AG10803 (cell line): ENCODE measurements around the gene SNAPC5.
A peak's percentile ranks its signal among the peaks of the same experiment; 100 is the strongest.
"Not testable (repeated sequence)": the region's sequence is repeated elsewhere in the genome, so short reads cannot be mapped to it uniquely, and the experiment has no call there.

Source experiments
- DNase-seq: peaks from one replicate; pipeline ENCODE4 v3.0.0; 2010; ENCODE audit warnings: low read depth
- H3K4me3 ChIP-seq: 2 replicates; pipeline ENCODE4 v1.5.1; 2011; ENCODE audit warnings: mild to moderate bottlenecking, low read length, control low read depth
- TF ChIP-seq, protein P1 (sequence below): conservative IDR thresholded peaks from 2 replicates; pipeline ENCODE4 v1.5.1; 2011; ENCODE audit warnings: mild to moderate bottlenecking, low read length, control low read depth, inconsistent platforms

Gene SNAPC5

DNA sequence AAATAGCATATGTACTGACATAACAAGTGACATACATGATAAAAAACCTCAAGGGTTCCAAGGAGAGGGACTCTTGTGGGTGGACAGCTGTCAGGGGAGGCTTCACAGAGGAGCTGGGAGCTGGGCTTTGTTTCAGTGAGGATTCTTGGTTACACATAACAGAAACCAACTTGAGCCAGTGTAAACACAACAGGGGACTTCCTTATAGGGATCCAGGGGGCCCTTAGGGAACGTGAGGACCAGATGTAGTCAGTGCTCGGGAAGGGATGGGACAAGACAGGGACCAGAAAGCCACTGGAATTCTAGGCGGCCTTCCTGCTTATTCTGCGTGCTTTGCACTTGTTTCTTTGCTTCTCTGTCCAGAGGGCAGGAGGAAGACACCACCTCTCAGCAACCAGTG lies 34.9 kb downstream of the SNAPC5 start:
- TF ChIP-seq, protein P1, sequence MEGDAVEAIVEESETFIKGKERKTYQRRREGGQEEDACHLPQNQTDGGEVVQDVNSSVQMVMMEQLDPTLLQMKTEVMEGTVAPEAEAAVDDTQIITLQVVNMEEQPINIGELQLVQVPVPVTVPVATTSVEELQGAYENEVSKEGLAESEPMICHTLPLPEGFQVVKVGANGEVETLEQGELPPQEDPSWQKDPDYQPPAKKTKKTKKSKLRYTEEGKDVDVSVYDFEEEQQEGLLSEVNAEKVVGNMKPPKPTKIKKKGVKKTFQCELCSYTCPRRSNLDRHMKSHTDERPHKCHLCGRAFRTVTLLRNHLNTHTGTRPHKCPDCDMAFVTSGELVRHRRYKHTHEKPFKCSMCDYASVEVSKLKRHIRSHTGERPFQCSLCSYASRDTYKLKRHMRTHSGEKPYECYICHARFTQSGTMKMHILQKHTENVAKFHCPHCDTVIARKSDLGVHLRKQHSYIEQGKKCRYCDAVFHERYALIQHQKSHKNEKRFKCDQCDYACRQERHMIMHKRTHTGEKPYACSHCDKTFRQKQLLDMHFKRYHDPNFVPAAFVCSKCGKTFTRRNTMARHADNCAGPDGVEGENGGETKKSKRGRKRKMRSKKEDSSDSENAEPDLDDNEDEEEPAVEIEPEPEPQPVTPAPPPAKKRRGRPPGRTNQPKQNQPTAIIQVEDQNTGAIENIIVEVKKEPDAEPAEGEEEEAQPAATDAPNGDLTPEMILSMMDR = no peak
- no peak for DNase-seq
- H3K4me3 ChIP-seq = no peak overlapping the region

DNA sequence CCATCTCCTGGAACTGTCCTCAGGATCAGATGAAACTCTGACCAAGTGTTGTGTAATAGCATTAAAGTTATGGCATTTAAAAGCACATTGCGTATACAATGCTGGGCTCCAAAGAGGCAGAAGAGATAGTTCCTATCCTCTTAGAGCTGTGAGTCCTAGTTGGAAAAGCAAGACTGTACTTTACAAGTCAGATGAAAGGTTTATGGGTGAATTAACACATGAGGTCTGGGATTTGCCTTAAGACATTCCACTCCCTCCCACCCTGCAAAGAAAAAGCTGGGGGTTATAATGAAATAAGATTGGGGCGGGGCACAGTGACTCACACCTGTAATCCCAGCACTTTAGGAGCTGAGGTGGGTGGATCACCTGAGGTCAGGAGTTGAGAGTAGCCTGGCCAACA lies 35.6 kb downstream of the SNAPC5 start:
- TF ChIP-seq, protein P1 = no peak
- no peak overlapping the region for H3K4me3 ChIP-seq
- DNase-seq = no peak

DNA sequence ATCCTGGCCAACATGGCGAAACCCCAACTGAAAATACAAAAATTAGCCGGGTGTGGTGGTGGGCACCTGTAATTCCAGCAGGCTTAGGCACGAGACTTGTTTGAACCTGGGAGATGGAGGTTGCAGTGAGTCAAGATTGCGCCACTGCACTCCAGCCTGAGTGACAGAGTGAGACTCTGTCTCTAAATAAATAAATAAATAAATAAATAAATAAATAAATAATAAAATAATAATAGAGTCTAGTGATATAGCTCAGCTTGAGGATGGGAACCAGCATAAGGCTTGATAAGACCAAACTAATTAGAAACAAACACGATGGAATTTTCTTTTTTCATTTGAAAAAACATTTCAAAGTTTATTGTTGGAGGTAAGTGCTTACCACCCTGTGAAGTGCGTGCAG lies 36.3 kb downstream of the SNAPC5 start:
- not testable (repeated sequence) for H3K4me3 ChIP-seq, DNase-seq

DNA sequence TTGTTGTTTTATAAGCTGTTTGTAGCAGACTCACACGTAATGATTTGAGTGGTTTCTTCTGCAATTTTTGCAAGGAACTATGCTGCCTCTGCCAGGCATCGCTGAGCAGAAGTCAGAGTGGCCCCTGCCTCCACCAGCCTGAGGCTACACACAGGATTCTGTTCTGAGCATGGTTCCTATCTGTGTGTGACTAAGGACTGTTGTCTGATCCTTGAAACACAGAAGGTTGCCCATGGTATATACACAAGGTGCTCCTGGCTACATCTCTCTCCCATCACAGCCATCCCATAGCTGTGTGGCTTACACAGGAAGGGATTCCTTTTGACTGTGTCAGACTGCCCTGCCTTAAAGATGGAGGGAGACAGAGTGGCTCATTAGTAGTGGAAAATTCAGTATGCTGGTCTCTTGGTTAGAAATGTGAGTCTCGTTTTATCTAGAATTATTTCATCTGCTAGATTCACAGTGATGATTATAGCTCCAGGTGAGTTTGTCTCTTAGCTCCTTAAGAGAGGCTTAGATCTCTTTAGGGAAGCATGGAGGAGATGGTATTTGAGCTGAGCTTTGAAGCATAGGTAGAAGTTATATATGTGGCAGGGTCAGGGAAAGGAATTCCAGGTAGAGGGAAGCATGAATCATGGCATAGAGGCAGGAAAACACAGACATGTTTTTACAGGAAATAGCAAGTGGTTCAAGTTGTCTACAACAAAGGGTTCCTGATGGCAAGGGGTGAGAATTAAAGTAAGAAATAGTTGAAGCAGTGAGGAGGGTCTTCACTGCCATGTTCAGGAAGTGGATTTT lies 37.5 kb downstream of the SNAPC5 start:
- peak; percentile 44 for DNase-seq
- no peak overlapping the region for H3K4me3 ChIP-seq
- TF ChIP-seq, protein P1 = no peak

DNA sequence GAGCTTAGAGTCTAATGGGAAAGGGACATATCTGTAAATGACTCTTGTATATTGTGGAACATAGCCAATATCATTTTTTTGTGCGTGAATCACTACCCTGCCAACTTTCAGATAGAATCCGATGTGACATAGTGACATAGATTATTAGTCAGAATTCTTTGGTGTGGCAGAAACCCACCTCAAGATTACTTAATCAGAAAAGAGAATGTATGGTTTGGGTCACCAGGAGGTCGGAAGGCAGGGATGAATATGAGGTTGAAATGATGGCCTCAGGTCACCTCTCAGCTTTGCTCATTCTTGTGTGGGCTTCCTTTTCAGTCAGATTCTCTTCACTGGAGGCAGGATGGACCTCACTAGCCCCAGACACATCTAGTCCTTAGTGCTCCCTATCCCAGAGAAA lies 41.4 kb downstream of the SNAPC5 start:
- no peak overlapping the region for H3K4me3 ChIP-seq
- TF ChIP-seq, protein P1 = no peak
- no peak for DNase-seq

DNA sequence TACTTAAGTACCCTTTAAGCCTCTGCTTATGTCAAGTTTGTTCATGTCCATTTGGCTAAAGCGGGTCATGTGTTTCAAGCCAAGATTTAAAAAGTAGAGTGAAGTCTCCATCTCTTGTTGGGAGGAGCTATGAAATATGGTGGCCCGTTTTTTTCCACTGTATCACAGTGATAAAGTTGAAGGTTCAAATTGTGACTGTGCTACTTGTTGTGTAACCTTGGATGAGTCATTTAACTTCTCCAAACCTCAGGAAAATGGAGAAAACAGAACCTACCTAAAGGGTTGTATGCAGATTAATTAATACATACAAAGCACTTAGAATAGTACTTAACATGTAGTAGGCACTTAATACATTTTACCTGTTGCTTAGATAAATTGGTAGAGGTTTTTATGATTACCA lies 43.4 kb downstream of the SNAPC5 start:
- no peak overlapping the region for H3K4me3 ChIP-seq
- TF ChIP-seq, protein P1 = no peak
- DNase-seq = no peak

DNA sequence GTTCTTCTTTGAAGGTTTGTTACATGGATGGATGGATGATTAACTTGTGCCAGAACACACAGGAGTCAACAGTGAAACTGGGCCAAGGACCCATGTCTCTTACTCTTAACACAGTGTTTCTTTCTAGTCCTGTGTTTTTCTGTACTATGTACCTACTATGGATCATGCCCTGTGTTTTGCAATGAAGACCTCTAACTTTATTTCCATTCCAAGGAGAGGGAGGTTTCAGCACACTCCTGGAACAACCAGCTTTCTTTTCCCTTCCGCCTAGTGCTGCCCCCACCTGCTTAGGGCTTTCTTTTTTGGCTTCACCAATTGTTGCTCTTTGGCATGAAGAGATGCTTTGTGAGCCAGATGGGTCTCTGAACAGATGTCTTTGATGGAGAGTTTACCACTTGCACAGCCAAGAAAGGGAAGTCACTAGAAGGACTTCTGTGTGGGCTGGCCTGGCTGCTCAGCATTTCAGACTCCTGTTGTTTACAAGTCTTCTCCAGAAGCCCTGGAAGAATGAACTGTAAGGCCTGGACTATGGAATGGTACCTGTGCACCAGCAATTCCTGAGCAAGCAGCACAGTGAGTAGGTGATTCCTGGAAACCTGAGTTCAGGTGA lies 44.5 kb downstream of the SNAPC5 start:
- H3K4me3 ChIP-seq = no peak overlapping the region
- TF ChIP-seq, protein P1 = no peak
- peak; percentile 18 for DNase-seq
